ENCODE results near the gene LAPTM4A.

GRCh38 chr2:20027705-20028434 is 23.6 kb downstream of the LAPTM4A start:
- TF ChIP-seq, protein P1, sequence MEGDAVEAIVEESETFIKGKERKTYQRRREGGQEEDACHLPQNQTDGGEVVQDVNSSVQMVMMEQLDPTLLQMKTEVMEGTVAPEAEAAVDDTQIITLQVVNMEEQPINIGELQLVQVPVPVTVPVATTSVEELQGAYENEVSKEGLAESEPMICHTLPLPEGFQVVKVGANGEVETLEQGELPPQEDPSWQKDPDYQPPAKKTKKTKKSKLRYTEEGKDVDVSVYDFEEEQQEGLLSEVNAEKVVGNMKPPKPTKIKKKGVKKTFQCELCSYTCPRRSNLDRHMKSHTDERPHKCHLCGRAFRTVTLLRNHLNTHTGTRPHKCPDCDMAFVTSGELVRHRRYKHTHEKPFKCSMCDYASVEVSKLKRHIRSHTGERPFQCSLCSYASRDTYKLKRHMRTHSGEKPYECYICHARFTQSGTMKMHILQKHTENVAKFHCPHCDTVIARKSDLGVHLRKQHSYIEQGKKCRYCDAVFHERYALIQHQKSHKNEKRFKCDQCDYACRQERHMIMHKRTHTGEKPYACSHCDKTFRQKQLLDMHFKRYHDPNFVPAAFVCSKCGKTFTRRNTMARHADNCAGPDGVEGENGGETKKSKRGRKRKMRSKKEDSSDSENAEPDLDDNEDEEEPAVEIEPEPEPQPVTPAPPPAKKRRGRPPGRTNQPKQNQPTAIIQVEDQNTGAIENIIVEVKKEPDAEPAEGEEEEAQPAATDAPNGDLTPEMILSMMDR (conservative IDR thresholded peaks at IDR 0.05; ENCODE audit: low read depth, low read length), result no peak
- TF ChIP-seq EZH2 (IDR thresholded peaks at IDR 0.05; ENCODE audit: low read length, unreplicated experiment) (no peak), EZH2phosphoT487 (IDR thresholded peaks at IDR 0.05; ENCODE audit: borderline replicate concordance, low read length) (no peak)
